HEK293 (cell line): ENCODE results near the gene RPGRIP1L.

Experiments
- CTCF ChIA-PET: fragments of 350-600 bp; formaldehyde crosslinking; extraction: SDS; loops from one replicate; lab custom pipeline; 2021; ENCODE audit warnings: antibody characterized with exemption; lab: Yijun Ruan, JAX
- POLR2A ChIA-PET: fragments of 300-600 bp; formaldehyde crosslinking; extraction: SDS; loops from one replicate; lab custom pipeline; 2020; ENCODE audit warnings: antibody characterized with exemption, inconsistent platforms; lab: Yijun Ruan, JAX
- H3K27ac ChIP-seq: fragments of 200-500 bp; sonication (Bioruptor generic); 2 replicates; pipeline ENCODE4 v1.5.1; 2014; ENCODE audit warnings: low read depth, low read length, control low read depth, inconsistent platforms; ENCODE audit errors: extremely low read depth
- H3K36me3 ChIP-seq, 2 experiments: fragments of 200-500 bp in 1 of 2; sonication (Bioruptor generic) in 1 of 2; 1 replicate in 1 of 2; 2 replicates in 1 of 2; pipeline ENCODE4 v1.5.1; 2014 to 2017; ENCODE audit warnings: inconsistent platforms in 2 of 2, low read length in 2 of 2; ENCODE audit not compliant: control insufficient read depth in 2 of 2, insufficient read depth in 1 of 2
- H3K4me1 ChIP-seq: fragments of 200-500 bp; sonication (Bioruptor generic); 2 replicates; pipeline ENCODE4 v1.5.1; 2014; ENCODE audit warnings: mild to moderate bottlenecking, low read length, inconsistent platforms; ENCODE audit not compliant: control insufficient read depth, insufficient read depth
- H3K4me3 ChIP-seq: 2 replicates; pipeline ENCODE4 v1.5.1; 2011; ENCODE audit warnings: low read depth, mild to moderate bottlenecking, control low read depth, low read length, moderate library complexity
- H3K9me3 ChIP-seq: fragments of 200-500 bp; sonication (Bioruptor generic); 2 replicates; pipeline ENCODE4 v1.5.1; 2014; ENCODE audit warnings: low read depth, low read length, inconsistent platforms; ENCODE audit not compliant: control insufficient read depth, insufficient read depth
- AEBP2 ChIP-seq: fragments of 450-650 bp; formaldehyde crosslinking; IDR thresholded peaks from 2 replicates; pipeline ENCODE4 v1.5.1; 2016; ENCODE audit warnings: missing biosample characterization, missing genetic modification characterization, borderline replicate concordance
- BCL11B ChIP-seq: fragments of 450-650 bp; formaldehyde crosslinking; IDR thresholded peaks from 2 replicates; pipeline ENCODE4 v1.5.1; 2016; ENCODE audit warnings: low read depth, missing biosample characterization, missing genetic modification characterization
- BCL6B ChIP-seq: fragments of 450-650 bp; formaldehyde crosslinking; IDR thresholded peaks from 2 replicates; pipeline ENCODE4 v1.5.1; 2017; ENCODE audit warnings: missing biosample characterization, missing genetic modification characterization
- HOXA7 ChIP-seq: sonication (generic); formaldehyde crosslinking; IDR thresholded peaks from 2 replicates; pipeline ENCODE4 v1.8.1; 2022; ENCODE audit warnings: missing genetic modification reagents, borderline replicate concordance
- KLF1 ChIP-seq: fragments of 450-650 bp; formaldehyde crosslinking; IDR thresholded peaks from 2 replicates; pipeline ENCODE4 v1.5.1; 2016; ENCODE audit warnings: missing biosample characterization, missing genetic modification characterization
- KLF7 ChIP-seq: fragments of 450-650 bp; formaldehyde crosslinking; IDR thresholded peaks from 2 replicates; pipeline ENCODE4 v1.5.1; 2016; ENCODE audit warnings: missing biosample characterization, missing genetic modification characterization, borderline replicate concordance
- MYNN ChIP-seq: fragments of 450-650 bp; formaldehyde crosslinking; IDR thresholded peaks from 2 replicates; pipeline ENCODE4 v1.5.1; 2016; ENCODE audit warnings: missing biosample characterization, missing genetic modification characterization, borderline replicate concordance
- ZNF112 ChIP-seq: fragments of 450-650 bp; formaldehyde crosslinking; IDR thresholded peaks from 2 replicates; pipeline ENCODE4 v1.5.0; 2017; ENCODE audit warnings: missing biosample characterization, missing genetic modification characterization
- ZNF394 ChIP-seq: fragments of 450-650 bp; formaldehyde crosslinking; IDR thresholded peaks from 2 replicates; pipeline ENCODE4 v1.5.1; 2016; ENCODE audit warnings: missing biosample characterization, missing genetic modification characterization, mild to moderate bottlenecking, moderate library complexity, borderline replicate concordance
- ZNF521 ChIP-seq: fragments of 450-650 bp; formaldehyde crosslinking; IDR thresholded peaks from 2 replicates; pipeline ENCODE4 v1.5.1; 2017; ENCODE audit warnings: missing biosample characterization, mild to moderate bottlenecking, missing genetic modification characterization
- ZNF626 ChIP-seq: fragments of 450-650 bp; sonication (Bioruptor Pico); formaldehyde crosslinking; IDR thresholded peaks from 2 replicates; pipeline ENCODE4 v1.5.1; 2018; ENCODE audit warnings: missing biosample characterization, missing genetic modification characterization, inconsistent platforms
- ZNF664 ChIP-seq: fragments of 450-650 bp; formaldehyde crosslinking; IDR thresholded peaks from 2 replicates; pipeline ENCODE4 v1.5.1; 2016; ENCODE audit warnings: missing biosample characterization, missing genetic modification characterization
- TF ChIP-seq, protein P1 (sequence below): fragments of 450-650 bp; formaldehyde crosslinking; IDR thresholded peaks from 2 replicates; pipeline ENCODE4 v1.5.1; 2016; ENCODE audit warnings: missing biosample characterization, missing genetic modification characterization
- TF ChIP-seq, protein P2 (sequence below): fragments of 450-650 bp; IDR thresholded peaks from 2 replicates; pipeline ENCODE4 v1.5.1; 2018; ENCODE audit warnings: missing biosample characterization, mild to moderate bottlenecking, missing genetic modification characterization
- TF ChIP-seq, protein P3 (sequence below): fragments of 450-650 bp; IDR thresholded peaks from 2 replicates; pipeline ENCODE4 v1.5.1; 2018; ENCODE audit warnings: missing biosample characterization, missing genetic modification characterization
- TF ChIP-seq, protein P4 (sequence below): fragments of 450-650 bp; formaldehyde crosslinking; IDR thresholded peaks from 2 replicates; pipeline ENCODE4 v1.5.1; 2016; ENCODE audit warnings: missing biosample characterization, missing genetic modification characterization, low read depth
- TF ChIP-seq, protein P5 (sequence below): fragments of 450-650 bp; formaldehyde crosslinking; IDR thresholded peaks from 2 replicates; pipeline ENCODE4 v1.5.1; 2016; ENCODE audit warnings: missing biosample characterization, missing genetic modification characterization

The RPGRIP1L gene

GRCh38 chr16:53711390-53711789 is 7.7 kb upstream of the RPGRIP1L start:
- Histone ChIP-seq H3K36me3 (peaks cover 0 to 3% of the 10 kb centered on the region in 2 experiments; a peak in 1 of 3 replicates), H3K9me3 (no peaks in the 10 kb centered on the region), H3K27ac (no peak overlapping the region), H3K4me1 (peaks cover 22% of the 10 kb centered on the region), H3K4me3 (no peak overlapping the region)
- TF ChIP-seq ZNF626 (tag by site-specific recombination) = no peak
- TF ChIP-seq KLF7 (tag by site-specific recombination) = no peak
- no peak for TF ChIP-seq KLF1 (tag by site-specific recombination)
- no peak for TF ChIP-seq MYNN (tag by site-specific recombination)
- no peak for TF ChIP-seq BCL11B
- TF ChIP-seq HOXA7 (CRISPR knock-in tag) = no peak
- TF ChIP-seq ZNF394 (tag by site-specific recombination) = no peak
- ChIA-PET POLR2A (no interaction called here), CTCF (interaction anchor here (0.7 kb wide), 1 partner anchor 144 kb away, joined by 3 read pairs; no protein-coding TSS in a partner anchor)

DNA sequence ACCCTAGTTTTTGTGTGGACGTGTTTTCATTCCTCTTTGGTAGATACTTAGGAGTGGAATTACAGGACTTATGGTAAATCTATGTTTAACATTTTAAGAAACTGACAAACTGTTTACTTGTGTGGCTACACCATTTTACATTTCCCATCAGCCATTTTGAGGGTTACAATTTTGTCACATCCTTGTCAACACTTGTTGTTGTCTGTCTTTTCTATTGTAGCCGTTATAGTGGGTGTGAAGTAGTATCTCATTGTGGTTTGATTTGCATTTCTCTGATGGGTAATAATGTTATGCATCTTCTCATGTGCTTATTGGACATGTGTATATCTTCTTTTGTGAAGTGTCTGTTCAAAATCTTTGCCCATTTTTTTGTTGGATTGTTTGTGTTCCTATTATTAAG is 4.8 kb upstream of the RPGRIP1L start:
- H3K27ac ChIP-seq = no peak overlapping the region
- peaks cover 0 to 3% of the 10 kb centered on the region in 2 experiments; a peak in 1 of 3 replicates for H3K36me3 ChIP-seq
- no peaks in the 10 kb centered on the region for H3K9me3 ChIP-seq
- H3K4me3 ChIP-seq = no peak overlapping the region
- no peaks in the 10 kb centered on the region for H3K4me1 ChIP-seq
- TF ChIP-seq ZNF112 (tag by site-specific recombination) = no peak
- TF ChIP-seq ZNF664 = peak; percentile 67; the same call in 1 of the 2 replicates
- POLR2A ChIA-PET = no interaction called here
- CTCF ChIA-PET = no interaction called here

DNA sequence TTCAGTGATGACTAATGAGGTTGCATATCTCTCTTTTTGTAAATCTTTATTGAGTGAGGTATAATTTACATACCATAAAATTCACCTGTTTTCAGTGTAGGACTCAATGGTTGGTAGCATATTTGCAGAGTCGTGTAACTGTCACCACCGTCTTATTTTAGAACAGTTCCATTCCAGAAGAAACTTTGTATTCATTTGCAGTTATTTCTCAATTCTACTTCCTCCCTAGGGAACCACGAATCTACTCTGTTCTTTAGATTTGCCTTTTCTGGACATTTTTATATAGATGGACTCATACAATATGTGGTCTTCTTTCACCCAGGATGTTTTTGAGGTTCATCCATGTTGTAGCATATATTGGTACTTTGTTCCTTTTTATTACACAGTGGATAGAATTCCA is 4.0 kb upstream of the RPGRIP1L start:
- Histone ChIP-seq H3K27ac (no peak overlapping the region), H3K4me1 (no peaks in the 10 kb centered on the region)
- TF ChIP-seq KLF1 (tag by site-specific recombination) (no peak), AEBP2 (tag by site-specific recombination) (no peak), ZNF521 (tag by site-specific recombination) (no peak), BCL6B (no peak)
- TF ChIP-seq, protein P1, sequence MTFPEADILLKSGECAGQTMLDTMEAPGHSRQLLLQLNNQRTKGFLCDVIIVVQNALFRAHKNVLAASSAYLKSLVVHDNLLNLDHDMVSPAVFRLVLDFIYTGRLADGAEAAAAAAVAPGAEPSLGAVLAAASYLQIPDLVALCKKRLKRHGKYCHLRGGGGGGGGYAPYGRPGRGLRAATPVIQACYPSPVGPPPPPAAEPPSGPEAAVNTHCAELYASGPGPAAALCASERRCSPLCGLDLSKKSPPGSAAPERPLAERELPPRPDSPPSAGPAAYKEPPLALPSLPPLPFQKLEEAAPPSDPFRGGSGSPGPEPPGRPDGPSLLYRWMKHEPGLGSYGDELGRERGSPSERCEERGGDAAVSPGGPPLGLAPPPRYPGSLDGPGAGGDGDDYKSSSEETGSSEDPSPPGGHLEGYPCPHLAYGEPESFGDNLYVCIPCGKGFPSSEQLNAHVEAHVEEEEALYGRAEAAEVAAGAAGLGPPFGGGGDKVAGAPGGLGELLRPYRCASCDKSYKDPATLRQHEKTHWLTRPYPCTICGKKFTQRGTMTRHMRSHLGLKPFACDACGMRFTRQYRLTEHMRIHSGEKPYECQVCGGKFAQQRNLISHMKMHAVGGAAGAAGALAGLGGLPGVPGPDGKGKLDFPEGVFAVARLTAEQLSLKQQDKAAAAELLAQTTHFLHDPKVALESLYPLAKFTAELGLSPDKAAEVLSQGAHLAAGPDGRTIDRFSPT (tag by site-specific recombination) = no peak
- TF ChIP-seq, protein P2, sequence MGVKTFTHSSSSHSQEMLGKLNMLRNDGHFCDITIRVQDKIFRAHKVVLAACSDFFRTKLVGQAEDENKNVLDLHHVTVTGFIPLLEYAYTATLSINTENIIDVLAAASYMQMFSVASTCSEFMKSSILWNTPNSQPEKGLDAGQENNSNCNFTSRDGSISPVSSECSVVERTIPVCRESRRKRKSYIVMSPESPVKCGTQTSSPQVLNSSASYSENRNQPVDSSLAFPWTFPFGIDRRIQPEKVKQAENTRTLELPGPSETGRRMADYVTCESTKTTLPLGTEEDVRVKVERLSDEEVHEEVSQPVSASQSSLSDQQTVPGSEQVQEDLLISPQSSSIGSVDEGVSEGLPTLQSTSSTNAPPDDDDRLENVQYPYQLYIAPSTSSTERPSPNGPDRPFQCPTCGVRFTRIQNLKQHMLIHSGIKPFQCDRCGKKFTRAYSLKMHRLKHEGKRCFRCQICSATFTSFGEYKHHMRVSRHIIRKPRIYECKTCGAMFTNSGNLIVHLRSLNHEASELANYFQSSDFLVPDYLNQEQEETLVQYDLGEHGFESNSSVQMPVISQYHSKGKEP = no peak
- TF ChIP-seq, protein P3, sequence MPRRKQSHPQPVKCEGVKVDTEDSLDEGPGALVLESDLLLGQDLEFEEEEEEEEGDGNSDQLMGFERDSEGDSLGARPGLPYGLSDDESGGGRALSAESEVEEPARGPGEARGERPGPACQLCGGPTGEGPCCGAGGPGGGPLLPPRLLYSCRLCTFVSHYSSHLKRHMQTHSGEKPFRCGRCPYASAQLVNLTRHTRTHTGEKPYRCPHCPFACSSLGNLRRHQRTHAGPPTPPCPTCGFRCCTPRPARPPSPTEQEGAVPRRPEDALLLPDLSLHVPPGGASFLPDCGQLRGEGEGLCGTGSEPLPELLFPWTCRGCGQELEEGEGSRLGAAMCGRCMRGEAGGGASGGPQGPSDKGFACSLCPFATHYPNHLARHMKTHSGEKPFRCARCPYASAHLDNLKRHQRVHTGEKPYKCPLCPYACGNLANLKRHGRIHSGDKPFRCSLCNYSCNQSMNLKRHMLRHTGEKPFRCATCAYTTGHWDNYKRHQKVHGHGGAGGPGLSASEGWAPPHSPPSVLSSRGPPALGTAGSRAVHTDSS = no peak
- TF ChIP-seq, protein P4, sequence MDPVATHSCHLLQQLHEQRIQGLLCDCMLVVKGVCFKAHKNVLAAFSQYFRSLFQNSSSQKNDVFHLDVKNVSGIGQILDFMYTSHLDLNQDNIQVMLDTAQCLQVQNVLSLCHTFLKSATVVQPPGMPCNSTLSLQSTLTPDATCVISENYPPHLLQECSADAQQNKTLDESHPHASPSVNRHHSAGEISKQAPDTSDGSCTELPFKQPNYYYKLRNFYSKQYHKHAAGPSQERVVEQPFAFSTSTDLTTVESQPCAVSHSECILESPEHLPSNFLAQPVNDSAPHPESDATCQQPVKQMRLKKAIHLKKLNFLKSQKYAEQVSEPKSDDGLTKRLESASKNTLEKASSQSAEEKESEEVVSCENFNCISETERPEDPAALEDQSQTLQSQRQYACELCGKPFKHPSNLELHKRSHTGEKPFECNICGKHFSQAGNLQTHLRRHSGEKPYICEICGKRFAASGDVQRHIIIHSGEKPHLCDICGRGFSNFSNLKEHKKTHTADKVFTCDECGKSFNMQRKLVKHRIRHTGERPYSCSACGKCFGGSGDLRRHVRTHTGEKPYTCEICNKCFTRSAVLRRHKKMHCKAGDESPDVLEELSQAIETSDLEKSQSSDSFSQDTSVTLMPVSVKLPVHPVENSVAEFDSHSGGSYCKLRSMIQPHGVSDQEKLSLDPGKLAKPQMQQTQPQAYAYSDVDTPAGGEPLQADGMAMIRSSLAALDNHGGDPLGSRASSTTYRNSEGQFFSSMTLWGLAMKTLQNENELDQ = no peak
- TF ChIP-seq, protein P5, sequence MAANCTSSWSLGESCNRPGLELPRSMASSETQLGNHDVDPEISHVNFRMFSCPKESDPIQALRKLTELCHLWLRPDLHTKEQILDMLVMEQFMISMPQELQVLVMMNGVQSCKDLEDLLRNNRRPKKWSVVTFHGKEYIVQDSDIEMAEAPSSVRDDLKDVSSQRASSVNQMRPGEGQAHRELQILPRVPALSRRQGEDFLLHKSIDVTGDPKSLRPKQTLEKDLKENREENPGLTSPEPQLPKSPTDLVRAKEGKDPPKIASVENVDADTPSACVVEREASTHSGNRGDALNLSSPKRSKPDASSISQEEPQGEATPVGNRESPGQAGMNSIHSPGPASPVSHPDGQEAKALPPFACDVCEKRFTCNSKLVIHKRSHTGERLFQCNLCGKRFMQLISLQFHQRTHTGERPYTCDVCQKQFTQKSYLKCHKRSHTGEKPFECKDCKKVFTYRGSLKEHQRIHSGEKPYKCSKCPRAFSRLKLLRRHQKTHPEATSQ (tag by site-specific recombination) = no peak

More for the DNA sequence above, 4.0 kb upstream of the RPGRIP1L start:
- H3K4me3 ChIP-seq = no peak overlapping the region
- ChIA-PET POLR2A (no interaction called here), CTCF (no interaction called here)
- no peaks in the 10 kb centered on the region for H3K9me3 ChIP-seq
- H3K36me3 ChIP-seq = peaks cover 0 to 3% of the 10 kb centered on the region in 2 experiments; a peak in 1 of 3 replicates
